ENCODE measurements around the gene BMP8A.

Gene BMP8A

GRCh38 chr1:39572379-39573096 lies 81.1 kb downstream of the BMP8A start:
- DNase-seq, result no peak

GRCh38 chr1:39573097-39573465 lies 81.6 kb downstream of the BMP8A start:
- no peak for DNase-seq

- DNase-seq, result no peak
These were observed 82.5 kb downstream of the BMP8A start for GRCh38 chr1:39573736-39574624.

- no peak for DNase-seq
These were observed 83.2 kb downstream of the BMP8A start for GRCh38 chr1:39574646-39575045.

All from NCI-H1930 (cell line).